NCI-H446 treated with DMSO at 0.1 percent for 48 hours (cell line): Measurements from ENCODE around the gene INSC.
"Not testable (repeated sequence)": the region's sequence is repeated elsewhere in the genome, so short reads cannot be mapped to it uniquely, and the experiment has no call there.

Experiments
- DNase-seq: peaks from one replicate; lab custom pipeline; 2025; lab: John Stamatoyannopoulos, UW

The INSC gene

GRCh38 chr11:15114501-15115475 lies at the start of gene INSC:
Gene INSC (plus strand): TSS chr11:15114923. CDS start chr11:15149175, 34,252 bp downstream.
- DNase-seq, result no peak

- DNase-seq, result not testable (repeated sequence)
These were observed 45.0 kb upstream of the INSC start for GRCh38 chr11:15069751-15070150.

- no peak for DNase-seq
These were observed 43.0 kb upstream of the INSC start for GRCh38 chr11:15071556-15072255.

GRCh38 chr11:15072551-15073143 lies 42.1 kb upstream of the INSC start:
- no peak for DNase-seq

GRCh38 chr11:15073361-15074205 lies 41.1 kb upstream of the INSC start, which contains the start of gene CALCB:
Gene CALCB (plus strand): TSS chr11:15073593. CDS start chr11:15074719, 1,126 bp downstream.
- no peak for DNase-seq

- DNase-seq, result peak; percentile 66
These were observed 40.2 kb upstream of the INSC start for GRCh38 chr11:15074206-15075161.

- no peak for DNase-seq
These were observed 39.6 kb upstream of the INSC start for GRCh38 chr11:15075162-15075526.

- DNase-seq, result no peak
These were observed 23.5 kb upstream of the INSC start for GRCh38 chr11:15091175-15091574.

- DNase-seq, result no peak
These were observed 23.1 kb upstream of the INSC start for GRCh38 chr11:15091625-15092024.

- DNase-seq, result no peak
These were observed 21.3 kb upstream of the INSC start for GRCh38 chr11:15093432-15093831.

- no peak for DNase-seq
These were observed 18.9 kb upstream of the INSC start for GRCh38 chr11:15095736-15096228.

- DNase-seq, result no peak
These were observed 17.3 kb upstream of the INSC start for GRCh38 chr11:15097411-15097810.

GRCh38 chr11:15099267-15099666 lies 15.5 kb upstream of the INSC start:
- no peak for DNase-seq

- peak; percentile 46 for DNase-seq
These were observed 13.5 kb upstream of the INSC start for GRCh38 chr11:15101072-15101709.

- DNase-seq, result no peak
These were observed 10.6 kb upstream of the INSC start for GRCh38 chr11:15104166-15104565.

- no peak for DNase-seq
These were observed 8.3 kb upstream of the INSC start for GRCh38 chr11:15106201-15106965.

GRCh38 chr11:15107730-15108515 lies 6.8 kb upstream of the INSC start:
- no peak for DNase-seq

GRCh38 chr11:15108592-15109130 lies 6.1 kb upstream of the INSC start:
- no peak for DNase-seq
